Cerebellar nuclear complex (tissue), 1 donor: ENCODE data around the gene LRRK1.

Experiments used
- DNase-seq, 2 experiments: peaks; one replicate each; lab custom pipeline; 2025; lab: John Stamatoyannopoulos, UW

The LRRK1 gene

DNA sequence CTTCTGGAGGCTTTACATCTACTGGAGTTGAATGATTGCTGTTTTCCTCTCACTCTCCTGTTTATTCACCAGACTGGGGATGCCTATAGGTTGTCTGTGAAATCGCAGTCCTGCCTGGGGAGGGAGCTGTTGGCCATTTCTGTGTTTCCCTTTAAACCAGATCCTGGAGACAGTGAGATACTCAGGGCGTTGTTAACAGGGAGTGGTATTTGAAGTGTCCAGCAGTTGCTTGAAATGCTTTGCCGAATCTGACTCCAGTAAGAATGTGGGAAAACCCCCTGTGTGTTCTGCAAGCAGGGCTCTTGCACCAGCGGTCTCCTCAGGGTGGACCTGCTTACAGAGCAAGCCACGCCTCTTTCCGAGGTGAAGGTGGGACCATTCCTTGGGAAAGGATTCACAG, 4.3 kb upstream of the LRRK1 start:
- DNase-seq = no peak

DNA sequence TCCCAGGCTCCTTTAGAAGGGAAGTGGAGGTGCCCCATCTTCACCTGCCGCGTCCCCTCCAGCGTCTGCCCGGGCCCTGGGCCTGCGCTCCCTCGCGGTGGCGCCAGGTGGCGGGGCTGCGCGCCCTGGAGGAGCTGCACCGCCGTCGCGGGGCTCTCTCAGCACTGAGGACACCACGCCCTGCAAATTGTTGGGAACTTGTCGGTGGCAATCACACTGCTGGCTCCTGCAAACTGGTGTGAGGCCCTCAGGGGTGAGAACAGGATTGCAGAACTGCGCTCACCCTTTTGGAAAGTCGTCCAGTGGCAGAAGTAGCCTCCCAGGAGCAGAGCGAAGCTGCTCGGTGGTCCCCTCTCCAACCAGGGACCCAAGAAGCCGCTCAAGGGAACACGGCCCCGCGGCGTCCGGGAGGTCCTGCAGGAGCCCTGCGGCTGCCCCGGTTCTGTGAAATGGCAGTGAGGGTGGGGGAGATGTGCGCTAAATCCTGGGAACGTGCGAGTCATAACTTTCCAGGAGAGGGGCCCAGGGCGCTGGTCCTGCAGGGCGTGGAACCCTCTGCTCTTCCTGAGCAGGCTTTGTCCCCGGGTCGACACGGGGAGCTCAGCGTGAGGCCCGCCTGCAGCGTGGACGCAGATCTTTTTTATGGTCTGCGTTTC, 995 bp upstream of the LRRK1 start:
- DNase-seq = no peak

DNA sequence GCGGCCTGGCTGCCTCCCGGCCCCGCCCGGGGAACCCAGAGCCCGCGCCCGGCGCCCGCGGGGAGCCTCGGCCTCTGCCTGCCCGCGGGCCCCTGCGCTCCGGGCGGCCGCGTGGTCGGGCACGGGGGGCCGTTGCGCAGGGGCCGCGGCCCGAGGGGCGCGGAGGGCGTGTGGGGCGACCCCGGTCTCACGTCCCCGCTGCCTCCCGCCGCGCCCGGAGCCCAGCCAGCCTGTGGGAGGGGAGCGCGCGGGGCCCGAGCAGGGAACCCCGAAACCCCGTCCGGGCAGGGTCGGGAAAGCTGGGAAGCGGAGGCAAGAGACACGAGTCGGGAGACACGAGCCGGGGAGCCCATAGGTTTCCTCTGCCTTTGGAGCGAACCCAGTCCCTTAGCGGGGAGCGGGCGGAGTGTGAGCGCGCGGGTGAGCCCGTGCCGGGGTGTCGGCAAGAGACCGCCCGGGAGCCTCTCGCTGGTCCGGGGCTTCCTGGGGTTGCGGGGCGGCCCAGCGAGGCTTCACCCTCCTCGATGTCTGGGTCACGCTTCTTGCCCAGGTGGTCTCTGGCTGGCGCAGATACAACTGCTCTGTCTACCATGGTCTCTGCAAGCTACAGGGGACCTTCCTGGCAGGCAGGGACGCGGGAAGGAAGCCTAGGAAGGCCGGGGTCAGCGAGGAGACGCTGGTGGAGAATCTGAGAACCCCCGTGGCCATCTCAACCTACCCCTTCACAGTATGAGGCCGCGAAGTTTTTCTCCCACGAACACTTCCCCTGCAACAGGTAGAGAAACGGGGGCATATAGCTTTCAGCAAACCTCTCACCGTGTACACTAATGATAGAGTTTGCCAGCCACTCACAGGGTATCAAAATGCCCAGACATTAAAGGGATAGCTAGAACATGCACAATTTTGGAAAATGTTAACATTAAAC, 586 bp downstream of the LRRK1 start:
- no peak for DNase-seq

DNA sequence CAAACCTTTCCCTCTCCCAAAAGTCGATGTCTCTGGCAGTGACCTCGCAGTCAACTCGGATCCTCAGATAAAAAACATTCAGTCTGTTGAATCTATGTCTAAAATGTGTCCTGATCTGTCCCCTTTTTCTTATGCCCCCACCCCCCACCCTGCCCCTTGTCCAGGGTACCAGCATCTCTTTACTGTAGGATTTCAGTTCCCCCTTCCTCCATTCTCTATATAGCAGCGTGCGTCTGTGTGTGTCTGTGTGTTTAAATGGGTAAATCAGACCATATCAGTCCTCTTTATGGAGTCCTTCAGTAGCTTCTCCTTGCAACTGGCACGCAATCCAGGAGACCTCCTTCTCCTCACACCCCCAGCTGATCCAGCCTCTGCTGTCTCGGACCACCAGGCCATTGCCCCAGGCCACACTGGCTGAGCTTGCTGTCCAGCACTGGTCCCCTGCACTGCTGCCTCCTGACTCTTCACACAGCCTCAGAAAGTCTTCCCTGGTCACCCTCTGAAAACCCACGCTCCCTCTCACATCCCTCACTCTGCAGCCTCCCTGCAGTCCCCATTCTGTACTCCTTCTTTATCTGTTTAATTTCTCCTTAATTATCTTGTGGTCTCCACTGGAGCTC, 1.5 kb downstream of the LRRK1 start:
- DNase-seq = no peak

DNA sequence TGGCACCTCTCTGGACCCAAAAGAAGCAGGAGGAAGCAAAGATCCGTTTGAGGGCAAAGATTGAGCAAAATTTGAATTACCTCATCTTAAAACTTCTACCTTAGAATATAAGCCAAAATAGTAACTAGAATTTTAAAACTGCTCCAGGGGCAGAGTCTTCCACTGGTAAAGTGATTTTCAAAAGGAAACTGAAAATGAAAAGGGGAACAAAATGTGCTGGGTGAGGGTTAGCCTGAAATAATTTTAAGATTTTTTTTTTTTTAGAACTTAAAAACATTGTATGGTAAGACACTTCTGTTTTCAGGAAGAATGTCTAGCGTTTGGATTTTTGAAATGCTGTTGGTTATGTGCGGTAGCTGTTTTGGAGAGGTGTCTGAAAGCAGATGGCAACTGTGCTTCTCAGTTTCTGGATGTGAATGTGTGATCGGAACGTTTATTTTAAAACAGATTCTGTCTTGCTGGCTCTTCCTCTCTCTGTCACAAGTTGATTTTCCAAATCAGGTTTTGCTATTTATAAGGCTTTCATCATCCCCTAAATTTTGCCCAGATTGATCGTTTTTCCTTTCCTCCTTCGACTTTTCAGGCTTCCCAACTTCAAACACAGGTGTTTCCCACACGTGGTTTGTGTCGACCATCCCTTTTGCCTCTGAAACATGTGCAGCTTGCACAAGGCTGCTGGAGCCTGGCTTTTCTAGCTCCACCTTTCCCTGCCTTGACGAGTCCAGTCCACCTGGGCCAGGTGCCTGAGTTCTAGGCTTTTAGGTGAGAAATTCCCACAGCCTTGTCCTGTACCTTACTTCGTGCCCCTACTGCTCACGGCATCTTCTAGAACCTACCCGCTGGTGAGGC, 3.3 kb downstream of the LRRK1 start:
- DNase-seq = no peak

DNA sequence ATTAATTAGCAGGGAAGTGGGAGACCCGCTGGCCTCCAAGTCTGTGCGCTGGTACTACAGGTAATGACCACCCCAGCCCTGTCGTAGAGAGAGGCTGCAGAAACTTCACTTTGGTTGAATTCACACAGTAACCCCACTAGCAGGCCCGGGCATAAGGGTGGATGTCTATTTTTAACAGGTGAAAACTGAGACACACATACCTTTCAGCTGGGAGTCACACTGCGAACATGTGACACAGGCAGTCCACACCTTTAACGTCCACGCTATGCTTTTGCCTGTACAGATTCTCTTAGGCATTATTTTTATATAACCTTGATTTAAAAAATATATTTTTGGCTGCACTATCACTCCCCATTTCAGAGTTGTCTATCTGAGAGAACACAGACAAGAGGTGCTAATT, 3.9 kb downstream of the LRRK1 start:
- no peak for DNase-seq

DNA sequence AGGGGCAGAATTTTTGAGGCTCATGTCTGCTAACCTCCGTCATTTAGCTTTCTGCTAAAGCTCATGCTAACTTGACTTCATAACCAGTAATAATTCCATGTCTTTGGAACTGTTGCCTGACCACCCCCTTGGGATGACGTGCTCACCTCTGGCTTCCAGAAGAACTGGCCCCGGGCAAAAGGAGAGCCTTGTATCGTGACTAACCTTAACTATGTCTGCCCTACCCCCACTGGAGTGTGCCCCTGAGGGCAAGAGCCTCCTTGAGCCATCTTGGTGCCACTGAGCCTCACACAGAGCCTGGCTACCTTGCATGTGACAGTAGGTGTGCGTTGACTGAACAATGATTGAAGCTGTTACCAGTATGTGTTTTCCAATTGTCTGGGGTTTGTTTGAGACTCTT, 4.7 kb downstream of the LRRK1 start:
- no peak for DNase-seq

DNA sequence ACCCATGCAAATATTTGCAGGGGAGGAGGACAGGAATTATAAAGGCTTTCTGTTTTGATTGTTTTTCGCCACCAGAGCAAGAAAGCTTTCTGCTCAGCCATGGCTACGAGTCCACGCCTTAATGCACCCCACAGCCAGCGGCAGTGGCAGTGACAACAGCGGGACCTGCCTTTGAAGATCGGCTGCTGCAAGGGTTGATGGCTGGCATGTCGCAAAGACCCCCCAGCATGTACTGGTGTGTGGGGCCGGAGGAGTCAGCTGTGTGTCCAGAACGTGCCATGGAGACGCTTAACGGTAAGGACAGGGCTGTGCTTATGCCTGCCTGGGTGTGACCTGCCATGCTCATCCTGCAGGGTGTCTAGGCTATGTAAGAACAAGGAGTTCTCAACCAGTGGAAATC, 5.3 kb downstream of the LRRK1 start:
- no peak for DNase-seq

DNA sequence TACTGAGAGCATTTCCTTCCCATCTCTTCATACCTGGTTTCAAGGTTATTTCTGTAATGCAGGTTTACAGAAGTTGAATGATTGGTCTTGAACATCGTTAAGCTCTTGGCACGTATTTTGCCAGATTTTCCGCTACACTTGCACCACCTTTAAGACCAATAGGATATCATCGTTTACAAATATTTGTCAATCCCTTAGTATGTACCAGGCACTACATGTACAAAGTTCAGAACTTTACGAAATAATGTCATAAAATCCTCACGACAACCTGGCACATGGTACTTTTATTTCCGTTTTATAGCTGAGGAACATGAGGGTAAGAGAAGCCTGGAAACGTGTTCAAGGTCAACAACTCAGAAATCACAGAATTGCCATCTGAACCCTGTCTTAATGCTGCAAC, 6.3 kb downstream of the LRRK1 start:
- DNase-seq = no peak

DNA sequence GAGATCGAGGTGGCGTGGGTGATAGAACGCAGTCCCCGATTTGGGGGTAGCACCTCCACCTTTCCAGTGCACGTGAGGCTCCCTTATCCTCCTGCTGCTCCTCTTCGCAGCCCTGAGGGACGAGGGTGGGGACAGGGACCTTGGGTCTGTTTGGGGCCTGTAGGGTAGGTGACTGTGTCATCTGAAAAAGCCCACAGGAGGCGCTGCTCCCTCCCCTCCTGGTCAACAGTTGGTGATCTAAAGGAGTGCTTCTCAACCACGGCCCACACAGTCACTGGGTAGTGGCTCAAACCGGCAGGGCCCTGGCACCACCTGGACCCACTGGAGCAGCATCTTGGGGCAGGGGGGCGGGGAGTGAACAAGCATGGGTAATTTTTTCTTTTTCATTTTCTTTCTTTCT, 7.1 kb downstream of the LRRK1 start:
- no peak for DNase-seq

DNA sequence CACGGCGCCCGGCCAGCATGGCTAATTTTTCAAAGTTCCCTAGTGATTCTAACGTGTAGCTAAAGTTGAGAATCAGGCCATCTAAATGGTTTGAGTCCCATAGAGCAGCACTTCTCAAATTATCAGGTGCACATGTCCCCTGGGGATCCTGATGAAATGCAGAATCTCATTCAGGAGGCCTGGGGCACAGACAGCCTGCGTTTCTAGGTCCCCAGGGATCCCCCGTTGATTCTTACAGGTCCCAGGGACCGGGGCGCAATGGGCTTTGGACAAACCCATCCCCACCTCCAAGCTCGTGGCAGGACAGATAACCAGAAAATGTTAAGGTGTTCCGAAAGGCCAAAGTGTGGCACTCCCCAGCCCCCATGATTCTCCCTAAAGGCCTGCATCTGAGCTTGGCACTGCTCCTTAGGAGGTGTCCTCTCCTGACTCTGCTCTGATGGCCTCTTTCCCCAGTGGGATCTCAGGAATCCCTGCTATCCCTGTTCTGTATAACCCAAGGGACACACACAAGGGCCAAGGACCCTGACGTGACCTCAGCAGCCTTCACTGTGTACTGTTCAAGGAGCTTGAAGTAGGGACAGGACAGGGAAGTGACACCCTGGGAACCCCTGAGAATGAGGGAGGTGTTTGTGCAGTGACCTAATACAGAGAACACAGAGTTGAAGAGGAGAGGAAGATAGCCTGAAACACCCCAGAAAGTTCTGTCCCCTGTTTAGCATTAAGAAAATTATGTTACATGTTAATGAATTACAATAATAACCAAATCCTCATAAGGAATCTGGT, 8.0 kb downstream of the LRRK1 start:
- DNase-seq = no peak

DNA sequence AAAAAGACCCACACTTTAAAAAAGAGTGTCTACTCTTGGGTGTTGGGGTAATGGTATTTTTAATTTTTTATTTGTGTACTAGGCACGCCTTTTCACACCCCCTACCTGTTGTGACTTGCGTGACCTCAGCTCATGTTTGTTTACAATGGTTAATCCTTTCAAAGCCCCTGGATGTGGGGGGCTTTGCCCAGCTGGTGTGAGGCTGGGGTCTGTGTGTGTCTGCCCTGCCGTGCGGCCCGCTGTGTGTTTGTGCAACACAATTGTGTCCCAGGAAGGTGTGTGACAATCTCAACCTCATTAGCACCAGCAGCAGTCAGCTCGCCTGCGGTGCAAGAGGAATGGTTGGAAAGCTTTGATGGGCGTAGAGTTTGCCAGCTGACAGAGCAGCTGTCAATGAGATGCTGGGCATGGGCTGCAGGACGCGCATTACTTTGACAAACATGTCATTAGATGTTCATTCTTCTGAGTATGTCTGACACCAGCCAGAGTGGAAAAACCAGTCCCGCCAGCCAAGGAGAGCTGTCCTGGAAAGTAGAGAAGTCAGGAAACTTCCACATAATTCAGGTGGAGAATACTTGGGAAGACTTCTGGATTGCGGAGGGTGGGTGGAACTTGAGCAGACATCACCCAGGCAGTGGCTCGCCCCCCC, 9.6 kb downstream of the LRRK1 start:
- no peak for DNase-seq

DNA sequence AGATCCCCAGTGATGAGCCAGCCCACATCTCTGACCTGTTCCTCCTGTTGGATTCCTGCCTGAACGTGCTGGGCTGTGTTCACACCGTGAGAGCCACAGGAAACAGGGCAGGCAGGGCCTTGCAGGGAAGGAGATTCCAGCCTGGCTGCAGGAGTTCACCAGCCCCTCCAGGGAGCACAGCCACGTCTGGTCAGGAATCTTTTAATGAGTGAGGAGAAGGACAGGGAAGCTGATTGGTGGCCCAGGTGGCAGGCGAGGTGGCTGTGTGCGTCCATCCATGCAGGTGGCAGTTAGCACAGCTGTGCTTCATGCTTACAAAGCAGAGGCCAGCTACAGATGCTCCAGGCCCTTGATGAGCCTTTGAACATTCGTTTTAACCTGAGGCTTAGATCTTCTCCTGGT, 10.5 kb downstream of the LRRK1 start:
- DNase-seq = no peak

DNA sequence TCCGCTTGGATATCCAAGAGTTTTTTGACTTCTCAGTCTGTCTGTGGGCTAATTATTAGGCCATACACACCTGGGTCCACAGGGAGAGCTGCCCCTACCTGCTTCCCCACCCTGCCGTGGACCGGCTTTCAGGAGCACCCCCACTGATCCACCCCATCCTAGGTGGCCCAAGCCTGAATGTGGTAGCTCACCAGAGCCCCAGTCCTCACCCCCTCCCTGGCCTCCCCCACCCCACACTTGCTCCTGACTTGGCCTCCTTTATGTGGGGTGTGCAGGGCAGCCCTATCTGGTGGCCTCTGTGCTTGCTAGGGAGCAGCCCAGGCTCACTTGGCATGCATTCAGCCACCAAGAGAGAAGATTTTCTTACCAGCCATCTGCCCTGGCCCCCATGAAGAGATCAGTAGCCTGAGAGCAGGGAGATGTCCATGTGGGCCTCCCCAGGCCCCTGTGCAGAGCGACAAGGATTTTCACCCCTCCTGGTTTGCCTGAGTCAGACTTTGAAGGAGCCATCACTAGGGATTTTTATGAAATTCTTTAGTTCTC, 11.2 kb downstream of the LRRK1 start:
- no peak for DNase-seq

DNA sequence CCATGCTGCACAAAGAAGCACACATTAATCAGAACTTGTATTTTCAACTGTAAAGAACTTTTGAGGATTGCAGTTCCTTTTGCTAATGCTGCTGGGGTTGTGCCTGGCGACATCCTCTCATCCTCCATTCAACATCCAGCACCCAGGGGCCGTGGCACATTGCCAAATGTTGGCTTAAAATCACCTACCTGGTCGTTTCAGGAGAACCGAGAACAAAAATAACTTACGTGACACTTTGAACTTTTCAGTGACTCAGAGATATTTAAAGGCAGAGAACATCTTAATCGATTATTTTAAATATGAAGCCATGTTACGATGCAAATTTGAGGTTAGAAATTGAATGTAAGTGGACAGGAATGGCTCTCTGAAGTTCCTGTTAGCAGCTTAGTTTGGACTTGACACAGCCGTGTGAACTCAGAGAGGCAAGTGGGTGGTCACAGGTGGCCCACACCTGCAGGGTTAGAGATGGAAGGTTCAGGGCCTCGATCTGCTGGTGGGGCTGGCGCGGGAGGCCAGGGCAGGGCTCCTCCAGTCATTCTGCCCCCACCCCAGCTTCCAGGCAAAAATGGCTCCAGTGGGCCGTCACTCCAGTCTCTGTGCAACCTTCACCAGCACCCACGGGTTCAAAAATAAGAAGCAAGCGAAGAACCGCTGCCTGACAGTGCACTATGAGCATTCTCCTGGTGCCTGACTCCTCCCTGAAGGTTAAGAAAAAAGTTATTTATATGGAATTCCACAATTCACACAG, 12.2 kb downstream of the LRRK1 start:
- no peak for DNase-seq

DNA sequence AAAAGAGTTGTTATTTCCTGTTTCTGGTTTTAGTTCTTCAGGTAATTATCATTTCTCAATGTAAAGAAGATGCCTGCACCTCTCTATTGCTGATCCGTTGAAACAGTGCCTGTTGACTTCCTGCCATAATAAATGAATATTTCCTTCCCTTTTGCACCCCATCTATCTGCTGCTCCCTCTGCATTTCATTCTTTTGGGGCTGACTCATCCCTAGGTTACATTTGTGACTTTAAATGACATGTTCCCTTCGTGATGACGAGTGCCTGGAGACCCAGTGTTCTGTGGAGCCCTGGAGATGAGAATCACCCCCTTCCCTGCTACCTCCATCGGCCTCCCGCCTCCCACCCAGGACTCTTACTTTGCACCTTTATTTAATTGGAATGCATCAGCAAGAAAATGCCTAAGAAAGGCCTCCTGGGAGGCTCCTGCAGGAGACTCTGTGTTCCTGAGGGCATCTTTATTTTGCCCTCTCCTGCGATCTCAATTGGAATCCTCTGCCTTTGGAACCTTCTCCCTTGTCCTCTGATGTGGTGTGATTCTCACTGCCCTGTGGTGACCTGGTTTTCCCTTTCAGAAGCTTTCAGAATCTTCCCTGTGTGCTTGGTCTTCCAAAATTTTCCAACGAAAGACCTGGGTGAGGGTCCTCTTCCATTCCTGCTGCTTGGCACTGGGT, 13.7 kb downstream of the LRRK1 start:
- DNase-seq = no peak

DNA sequence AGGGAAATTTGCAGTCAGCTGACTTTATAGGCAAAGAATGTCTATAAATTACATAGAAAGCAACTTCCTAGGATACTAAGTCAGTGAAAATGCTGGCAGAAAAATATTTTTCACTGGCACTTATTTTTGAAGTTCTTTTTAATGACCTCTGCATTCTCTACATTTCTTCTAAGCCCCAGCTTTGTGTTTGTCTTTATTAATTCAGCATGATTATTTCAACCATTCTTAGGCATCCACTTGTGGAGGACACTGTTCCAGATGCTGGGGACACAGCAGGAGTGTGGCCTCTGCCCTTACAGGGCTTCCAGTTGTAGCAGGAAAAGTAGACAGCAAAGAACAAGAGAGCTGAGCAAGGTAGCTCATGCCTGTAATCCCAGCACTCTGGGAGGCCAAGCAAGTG, 15.0 kb downstream of the LRRK1 start:
- DNase-seq = no peak

DNA sequence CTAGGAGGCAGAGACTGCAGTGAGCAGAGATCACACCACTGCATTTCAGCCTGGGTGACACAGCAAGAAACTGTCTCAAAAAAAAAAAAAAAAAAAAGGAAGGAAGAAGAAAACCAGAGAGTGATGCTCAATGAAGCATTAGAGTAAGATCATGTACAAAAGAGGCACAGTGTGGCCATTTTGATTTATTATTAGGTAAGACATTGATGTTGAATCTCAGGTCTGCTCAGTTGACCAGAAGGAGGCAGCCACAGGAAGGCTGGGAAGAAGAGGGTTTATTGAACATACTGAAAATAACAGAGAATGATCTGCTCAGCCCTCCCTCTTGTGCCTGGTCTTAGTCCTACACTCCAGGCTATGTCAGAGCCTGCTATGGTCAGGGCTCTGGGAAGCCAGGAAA, 15.6 kb downstream of the LRRK1 start:
- no peak for DNase-seq

DNA sequence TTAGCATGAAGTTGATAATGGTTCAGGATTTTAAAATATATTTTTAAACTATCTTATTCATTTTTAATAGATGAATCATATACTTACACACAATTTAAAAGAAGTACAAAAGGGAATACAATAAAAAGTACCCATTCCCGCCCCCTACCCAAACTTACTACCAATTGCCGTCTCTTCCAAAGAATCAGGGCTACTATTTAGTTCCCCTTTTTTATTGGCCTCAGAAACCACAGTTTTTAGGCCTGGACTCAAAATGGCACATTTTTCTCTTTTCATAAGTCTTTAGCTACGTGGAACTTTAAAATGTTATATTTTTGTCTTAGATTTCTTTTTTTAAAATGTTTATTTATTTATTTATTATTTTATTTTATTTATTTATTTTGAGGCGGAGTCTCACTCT, 18.0 kb downstream of the LRRK1 start:
- no peak for DNase-seq
